Osteocyte (in vitro differentiated cells): Measurements from ENCODE around the gene GSAP. TPM values are rescaled to one million over a fixed set of nuclear protein-coding genes. Genes with fewer than 3 reads are reported as not detected.

Experiments used
- DNase-seq: peaks from one replicate; pipeline ENCODE4 v3.0.0; 2021; ENCODE audit warnings: mixed read lengths; ENCODE audit not compliant: unreplicated experiment; ENCODE audit errors: extremely low spot score
- H3K27ac Mint-ChIP-seq: one replicate; pipeline ENCODE4 v1.8.0; 2021; ENCODE audit warnings: mild to moderate bottlenecking, mixed read lengths; ENCODE audit not compliant: unreplicated experiment
- H3K27me3 Mint-ChIP-seq: one replicate; pipeline ENCODE4 v1.8.0; 2021; ENCODE audit warnings: mixed read lengths; ENCODE audit not compliant: unreplicated experiment
- H3K36me3 Mint-ChIP-seq: one replicate; pipeline ENCODE4 v1.8.0; 2021; ENCODE audit warnings: mixed read lengths; ENCODE audit not compliant: unreplicated experiment
- H3K4me1 Mint-ChIP-seq: one replicate; pipeline ENCODE4 v1.8.0; 2021; ENCODE audit warnings: mixed read lengths; ENCODE audit not compliant: unreplicated experiment
- H3K4me3 Mint-ChIP-seq: one replicate; pipeline ENCODE4 v1.8.0; 2021; ENCODE audit warnings: mild to moderate bottlenecking, moderate library complexity, mixed read lengths; ENCODE audit not compliant: unreplicated experiment
- H3K9me3 Mint-ChIP-seq: one replicate; pipeline ENCODE4 v1.8.0; 2021; ENCODE audit warnings: mixed read lengths; ENCODE audit not compliant: unreplicated experiment
- CTCF ChIP-seq: fragments of 200-600 bp; sonication (generic); IDR thresholded peaks from 2 replicates; pipeline ENCODE4 v1.5.0; 2021; ENCODE audit warnings: antibody characterized with exemption, mild to moderate bottlenecking, moderate library complexity
- total RNA-seq: library from RNA; stranded (reverse); gene quantifications from 2 replicates; pipeline ENCODE4 v1.2.1, GENCODE V29; 2021

Gene GSAP
- total RNA-seq, 1 donor from 2014 or later, result 0.83 TPM

- TF ChIP-seq CTCF, result no peak
- H3K4me1 Mint-ChIP-seq, result peaks cover 39% of the 10 kb centered on the region
- H3K9me3 Mint-ChIP-seq, result no peaks in the 10 kb centered on the region
- DNase-seq, result no peak
- no peak overlapping the region for H3K4me3 Mint-ChIP-seq
- no peaks in the 10 kb centered on the region for H3K27me3 Mint-ChIP-seq
- H3K36me3 Mint-ChIP-seq, result no peaks in the 10 kb centered on the region
- peak overlapping the region; percentile 84 for H3K27ac Mint-ChIP-seq
Observed at GRCh38 chr7:77409739-77410547, 6.2 kb downstream of the GSAP start.

GRCh38 chr7:77409005-77409738 is 7.0 kb downstream of the GSAP start:
- peaks cover 34% of the 10 kb centered on the region for H3K4me1 Mint-ChIP-seq
- no peak overlapping the region for H3K4me3 Mint-ChIP-seq
- H3K27ac Mint-ChIP-seq, result peak overlapping the region; percentile 84
- H3K36me3 Mint-ChIP-seq, result no peaks in the 10 kb centered on the region
- DNase-seq, result no peak
- H3K27me3 Mint-ChIP-seq, result no peaks in the 10 kb centered on the region
- no peaks in the 10 kb centered on the region for H3K9me3 Mint-ChIP-seq
- no peak for TF ChIP-seq CTCF

GRCh38 chr7:77407906-77408305 is 8.2 kb downstream of the GSAP start:
- no peak overlapping the region for H3K27ac Mint-ChIP-seq
- TF ChIP-seq CTCF, result no peak

GRCh38 chr7:77406421-77406820 is 9.7 kb downstream of the GSAP start:
- TF ChIP-seq CTCF, result no peak
- no peak overlapping the region for H3K27ac Mint-ChIP-seq
- H3K27me3 Mint-ChIP-seq, result no peaks in the 10 kb centered on the region
- H3K9me3 Mint-ChIP-seq, result no peaks in the 10 kb centered on the region
- no peak overlapping the region for H3K4me3 Mint-ChIP-seq
- H3K4me1 Mint-ChIP-seq, result peaks cover 25% of the 10 kb centered on the region
- no peak for DNase-seq
- no peaks in the 10 kb centered on the region for H3K36me3 Mint-ChIP-seq

More at GRCh38 chr7:77407906-77408305, 8.2 kb downstream of the GSAP start:
- DNase-seq, result no peak
- Mint-ChIP-seq H3K9me3 (no peaks in the 10 kb centered on the region), H3K4me3 (no peak overlapping the region), H3K27me3 (no peaks in the 10 kb centered on the region), H3K36me3 (no peaks in the 10 kb centered on the region), H3K4me1 (peaks cover 25% of the 10 kb centered on the region)

- no peaks in the 10 kb centered on the region for H3K36me3 Mint-ChIP-seq
- no peak for TF ChIP-seq CTCF
- H3K27me3 Mint-ChIP-seq, result no peaks in the 10 kb centered on the region
- DNase-seq, result no peak
- peaks cover 11% of the 10 kb centered on the region for H3K4me1 Mint-ChIP-seq
- H3K27ac Mint-ChIP-seq, result no peak overlapping the region
- no peaks in the 10 kb centered on the region for H3K9me3 Mint-ChIP-seq
- H3K4me3 Mint-ChIP-seq, result no peak overlapping the region
Observed at GRCh38 chr7:77404641-77405040, 11.5 kb downstream of the GSAP start.
